Fibroblast of pulmonary artery (primary cell): ENCODE results near the gene MSMP.

ENCODE experiments used
- DNase-seq: peaks from one replicate; pipeline ENCODE4 v3.0.0-alpha.2; 2010; ENCODE audit warnings: low read depth
- H3K4me3 ChIP-seq: replicated peaks from 2 replicates; pipeline ENCODE4 v1.5.1; 2011; ENCODE audit warnings: low read depth, mild to moderate bottlenecking, control low read depth, low read length, moderate library complexity
- TF ChIP-seq, protein P1 (sequence below): IDR thresholded peaks from 2 replicates; pipeline ENCODE4 v1.5.1; 2011; ENCODE audit warnings: mild to moderate bottlenecking, control low read depth, low read length, inconsistent platforms; ENCODE audit errors: missing control alignments

The MSMP gene

DNA sequence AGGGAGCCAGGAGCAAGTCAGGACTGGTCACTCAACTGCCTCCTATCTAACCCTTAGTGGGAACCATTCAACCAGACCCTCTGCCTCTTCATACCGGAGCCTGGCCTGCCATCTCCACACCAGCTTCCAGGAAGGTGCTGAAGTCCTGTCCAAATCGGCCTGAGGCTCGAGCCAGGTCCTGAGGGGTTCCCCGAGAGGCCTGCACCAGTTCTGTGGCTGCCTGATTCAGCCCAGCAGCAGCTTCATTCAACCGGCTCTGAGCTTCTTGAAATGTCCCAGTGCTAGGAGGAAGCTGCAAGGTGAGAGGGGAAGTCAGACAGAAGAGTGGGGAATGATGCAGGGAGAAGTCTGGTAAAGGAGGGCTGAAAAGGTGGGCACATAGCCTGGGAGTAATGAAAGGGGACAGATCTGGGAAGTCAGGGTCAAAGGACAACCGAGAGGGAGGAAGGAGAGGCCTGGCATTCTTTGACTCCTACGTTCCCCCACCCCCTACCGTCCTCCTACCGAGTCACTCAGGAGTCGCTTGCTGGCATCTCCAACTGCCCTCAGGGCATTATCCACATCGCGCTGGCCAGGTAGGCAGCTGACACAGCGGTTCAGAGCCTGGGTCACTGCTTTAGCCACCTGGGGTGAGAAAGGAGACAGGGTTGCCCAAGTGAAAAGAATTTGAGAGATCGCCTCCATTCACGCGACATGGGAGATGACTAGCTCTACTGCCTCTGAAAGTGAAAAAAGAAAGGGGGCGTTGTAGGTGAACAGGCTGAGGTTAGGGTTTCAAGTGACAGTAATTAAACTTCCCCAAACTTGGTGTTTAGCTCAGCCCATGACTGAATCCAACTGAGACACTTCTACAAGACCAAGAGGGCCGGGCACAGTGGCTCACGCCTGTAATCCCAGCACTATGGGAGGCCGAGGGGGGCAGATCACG lies 42.3 kb downstream of the MSMP start:
- H3K4me3 ChIP-seq = no peak overlapping the region
- DNase-seq = no peak
- TF ChIP-seq, protein P1, sequence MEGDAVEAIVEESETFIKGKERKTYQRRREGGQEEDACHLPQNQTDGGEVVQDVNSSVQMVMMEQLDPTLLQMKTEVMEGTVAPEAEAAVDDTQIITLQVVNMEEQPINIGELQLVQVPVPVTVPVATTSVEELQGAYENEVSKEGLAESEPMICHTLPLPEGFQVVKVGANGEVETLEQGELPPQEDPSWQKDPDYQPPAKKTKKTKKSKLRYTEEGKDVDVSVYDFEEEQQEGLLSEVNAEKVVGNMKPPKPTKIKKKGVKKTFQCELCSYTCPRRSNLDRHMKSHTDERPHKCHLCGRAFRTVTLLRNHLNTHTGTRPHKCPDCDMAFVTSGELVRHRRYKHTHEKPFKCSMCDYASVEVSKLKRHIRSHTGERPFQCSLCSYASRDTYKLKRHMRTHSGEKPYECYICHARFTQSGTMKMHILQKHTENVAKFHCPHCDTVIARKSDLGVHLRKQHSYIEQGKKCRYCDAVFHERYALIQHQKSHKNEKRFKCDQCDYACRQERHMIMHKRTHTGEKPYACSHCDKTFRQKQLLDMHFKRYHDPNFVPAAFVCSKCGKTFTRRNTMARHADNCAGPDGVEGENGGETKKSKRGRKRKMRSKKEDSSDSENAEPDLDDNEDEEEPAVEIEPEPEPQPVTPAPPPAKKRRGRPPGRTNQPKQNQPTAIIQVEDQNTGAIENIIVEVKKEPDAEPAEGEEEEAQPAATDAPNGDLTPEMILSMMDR = no peak

DNA sequence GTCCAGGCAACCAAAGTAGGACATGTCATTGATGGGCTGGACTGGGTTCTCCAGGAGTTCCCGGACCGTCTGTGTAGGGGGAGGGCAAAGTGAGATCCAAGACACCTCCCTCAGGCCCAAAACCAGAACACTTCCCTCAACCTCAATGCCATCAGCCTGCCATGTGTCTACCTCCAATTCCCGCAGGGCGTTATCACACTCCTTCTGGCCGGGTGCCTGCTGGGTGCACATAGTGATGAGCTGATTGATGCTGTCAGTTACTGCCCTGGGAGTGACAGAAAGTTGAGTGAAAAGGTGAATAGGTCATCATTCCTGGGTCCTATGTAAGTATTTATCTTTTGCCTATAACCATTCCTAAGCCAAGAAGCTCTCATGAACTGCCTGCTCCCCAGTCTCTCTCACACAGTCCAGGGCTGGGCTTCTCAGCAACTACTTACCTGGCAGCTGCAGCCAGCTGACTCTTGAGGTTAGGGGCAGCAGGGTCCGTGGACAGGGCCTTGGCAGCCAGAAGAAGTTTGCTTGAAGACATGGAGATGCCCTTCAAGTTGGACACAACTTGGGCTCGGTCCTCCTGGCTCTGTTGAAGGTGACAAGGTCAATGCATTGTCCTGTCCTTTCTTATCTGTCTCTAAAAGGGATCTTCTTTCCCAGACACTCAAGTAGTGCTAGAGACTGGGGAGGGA lies 43.1 kb downstream of the MSMP start:
- DNase-seq = no peak
- H3K4me3 ChIP-seq = no peak overlapping the region
- TF ChIP-seq, protein P1 = no peak

DNA sequence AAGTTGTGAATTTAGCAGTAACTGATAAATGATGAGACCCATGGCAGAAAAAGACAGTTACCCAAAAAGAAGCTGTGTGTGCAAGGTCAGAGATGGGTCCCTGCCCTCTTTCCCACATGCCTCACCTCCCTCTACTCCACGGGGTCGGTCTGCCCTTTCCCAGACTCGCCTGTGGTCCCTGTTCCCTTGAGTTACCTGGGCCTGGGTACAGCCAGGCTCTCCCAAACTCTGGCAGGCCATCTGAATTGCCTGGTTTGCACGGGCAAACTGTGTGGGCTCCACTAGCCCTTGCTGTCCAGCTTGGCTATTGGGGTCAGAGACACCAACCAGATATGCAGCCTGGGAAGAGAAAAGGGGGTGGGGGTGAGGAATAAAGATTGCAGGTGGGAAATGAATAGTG lies 45.9 kb downstream of the MSMP start:
- no peak overlapping the region for H3K4me3 ChIP-seq
- TF ChIP-seq, protein P1 = no peak
- no peak for DNase-seq

DNA sequence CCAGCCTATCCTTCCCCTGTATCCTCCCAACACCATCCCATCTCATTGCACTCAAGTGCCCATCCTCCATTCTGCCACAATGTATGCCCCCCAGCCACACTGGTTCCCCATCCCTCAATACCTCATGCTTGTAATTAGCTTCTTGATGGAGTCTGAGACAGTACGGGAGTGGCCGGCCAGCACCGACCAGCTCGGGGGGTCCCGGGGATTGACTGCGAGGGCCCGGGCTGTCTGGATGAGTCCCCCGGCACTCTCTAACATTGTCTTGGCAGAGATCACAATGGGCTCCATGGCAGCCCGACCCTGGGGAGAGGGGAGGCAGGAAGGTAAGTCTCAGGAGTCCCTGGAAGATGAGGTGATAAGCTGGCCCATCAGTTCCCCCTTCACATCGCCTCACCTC lies 47.1 kb downstream of the MSMP start:
- no peak overlapping the region for H3K4me3 ChIP-seq
- TF ChIP-seq, protein P1 = no peak
- DNase-seq = no peak

DNA sequence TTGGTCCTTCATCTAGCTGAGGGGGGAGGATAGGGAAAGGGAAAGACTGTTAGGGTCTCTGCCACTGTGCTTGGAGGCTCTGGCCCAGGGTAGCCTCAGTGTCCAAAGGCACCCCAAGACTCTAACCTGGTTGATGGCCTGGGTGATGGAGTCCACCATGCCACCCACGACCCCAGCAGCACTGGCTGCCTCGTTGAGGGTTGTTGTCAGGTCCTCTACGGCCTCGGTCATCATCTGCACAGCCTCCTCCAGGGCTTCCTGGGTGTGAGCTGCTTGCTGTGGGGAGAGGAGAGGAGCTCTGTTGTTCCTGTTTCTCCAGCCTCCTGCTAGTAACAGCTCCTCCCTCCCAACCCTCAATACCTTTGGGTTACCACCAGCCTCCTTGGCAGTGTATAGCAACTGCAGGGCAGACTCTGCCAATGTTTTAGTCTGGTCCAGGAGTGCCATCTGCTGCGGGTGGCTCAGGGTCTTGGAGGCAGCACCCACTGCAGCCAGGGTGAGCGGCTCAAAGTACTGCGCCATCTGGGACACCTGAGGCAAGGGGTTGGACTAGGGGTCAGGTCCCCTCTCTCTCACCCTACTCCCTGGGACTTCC lies 48.1 kb downstream of the MSMP start:
- no peak for DNase-seq

DNA sequence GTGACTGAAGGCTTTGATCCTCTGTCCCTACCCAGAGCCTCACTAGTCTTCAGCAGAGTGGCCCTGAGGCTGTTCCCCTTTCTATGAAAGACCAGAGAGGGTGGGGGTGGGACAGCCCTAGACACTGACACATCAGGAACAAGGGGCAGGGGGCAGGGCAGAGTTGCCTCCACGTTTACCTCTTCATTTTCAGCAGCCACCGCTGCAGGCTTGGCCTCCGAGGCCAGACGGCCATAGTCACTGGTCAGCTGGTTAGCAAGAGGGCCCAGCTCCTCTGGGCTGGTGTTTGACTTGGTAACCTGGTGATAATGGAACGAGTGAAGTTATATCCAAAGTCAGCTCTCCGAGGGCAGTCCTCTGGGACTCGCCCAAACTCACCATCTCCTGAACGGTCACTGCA lies 48.7 kb downstream of the MSMP start:
- H3K4me3 ChIP-seq = no peak overlapping the region
- TF ChIP-seq, protein P1 = no peak
- no peak for DNase-seq

More for the DNA sequence above, 48.1 kb downstream of the MSMP start:
- TF ChIP-seq, protein P1 = no peak
- H3K4me3 ChIP-seq = no peak overlapping the region
